DMS 273 (cell line): ENCODE data around the gene FAM217A.
"Not testable (repeated sequence)": the region's sequence is repeated elsewhere in the genome, so short reads cannot be mapped to it uniquely, and the experiment has no call there.

ENCODE experiments used
- DNase-seq: peaks from one replicate; lab custom pipeline; 2025; ENCODE audit not compliant: unreplicated experiment; lab: John Stamatoyannopoulos, UW

Gene FAM217A, protein sequence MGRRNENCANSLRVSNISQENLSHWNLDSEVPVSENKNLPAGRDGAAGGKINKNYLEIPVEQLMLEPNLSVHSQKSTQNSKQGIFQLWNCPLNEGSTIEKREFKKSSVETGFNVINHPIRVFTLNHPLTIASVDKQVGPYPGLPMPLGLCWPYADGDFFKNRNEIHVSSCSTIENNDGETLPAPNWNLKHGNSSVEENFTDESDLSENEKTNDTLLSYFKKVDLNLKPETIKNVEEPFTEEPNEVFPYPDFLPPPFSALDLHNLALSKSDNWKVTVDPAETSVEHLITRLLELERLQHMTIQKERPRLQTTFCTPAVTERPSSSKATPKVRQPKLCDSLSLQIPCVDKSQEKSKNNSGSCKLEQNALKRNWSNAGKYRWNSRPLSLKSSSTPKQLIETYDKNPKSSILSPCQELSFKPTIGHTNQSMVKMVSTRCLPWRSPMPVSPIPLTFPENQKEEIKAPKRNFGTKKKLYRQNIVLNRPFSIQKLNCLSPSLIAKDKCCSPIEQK

DNA sequence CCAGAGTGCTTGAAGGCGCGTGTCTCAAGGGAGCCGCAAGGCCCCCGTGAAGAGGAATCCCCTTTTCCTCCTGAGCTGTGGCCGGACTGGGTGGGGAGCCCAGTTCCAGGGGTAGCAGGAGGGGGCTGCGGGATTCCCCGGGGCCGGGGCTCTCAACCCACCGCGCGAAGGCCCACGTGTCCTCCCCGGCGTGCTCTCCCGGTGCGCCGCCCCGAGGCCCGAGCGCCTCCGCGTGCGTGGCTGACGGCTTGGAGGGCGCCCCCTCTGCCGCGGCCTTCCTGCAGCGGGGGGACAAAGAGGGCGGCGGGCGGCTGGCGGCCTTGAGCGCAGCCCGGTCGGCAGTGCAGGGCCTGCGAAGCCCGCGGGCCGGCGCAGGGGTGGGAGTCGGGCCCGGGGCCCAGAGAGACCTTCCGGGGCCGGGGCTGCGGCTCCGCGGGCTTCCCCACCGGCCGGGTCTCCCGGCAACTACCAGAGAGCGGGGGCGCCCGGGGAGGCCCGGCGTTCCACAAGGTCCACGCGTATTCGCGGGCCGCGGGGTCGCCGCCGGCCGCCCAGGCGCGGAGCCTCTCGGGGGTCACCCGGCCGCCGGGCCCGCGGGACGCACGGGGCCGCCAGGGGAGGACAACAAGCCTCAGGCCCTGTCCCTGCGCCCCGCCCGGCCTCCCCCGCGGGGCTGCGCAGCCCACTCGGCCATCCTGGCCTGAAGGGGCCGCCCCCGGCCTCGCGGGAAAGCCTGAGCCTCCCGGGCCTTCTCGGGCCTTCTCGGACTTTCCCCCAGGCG, at the start of gene FAM217A:
Gene FAM217A, minus strand, starts transcription at position 447 of the 781 bp plus-strand sequence. CDS start 1,723 bp downstream, outside the sequence.
- DNase-seq: no peak

DNA sequence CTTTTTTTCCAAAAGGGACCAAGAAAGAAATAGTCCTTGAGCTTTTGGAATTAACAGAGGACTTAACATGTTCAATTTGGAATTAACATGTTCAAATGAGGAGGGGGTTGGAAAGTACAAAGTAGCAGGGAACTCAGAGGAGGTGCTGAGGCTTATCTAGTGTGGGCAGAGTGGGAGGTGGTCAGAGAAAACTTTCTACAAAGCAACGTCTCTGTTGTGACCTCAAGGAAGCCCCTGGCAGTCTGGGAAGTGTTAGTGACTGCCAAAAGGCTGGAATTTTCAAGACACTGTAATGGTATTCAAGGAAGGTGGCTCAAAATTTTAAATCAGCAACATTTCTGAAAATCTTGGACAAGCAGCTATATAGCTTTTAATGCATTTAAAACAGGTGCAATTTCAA, 49.1 kb upstream of the FAM217A start:
- no peak for DNase-seq

DNA sequence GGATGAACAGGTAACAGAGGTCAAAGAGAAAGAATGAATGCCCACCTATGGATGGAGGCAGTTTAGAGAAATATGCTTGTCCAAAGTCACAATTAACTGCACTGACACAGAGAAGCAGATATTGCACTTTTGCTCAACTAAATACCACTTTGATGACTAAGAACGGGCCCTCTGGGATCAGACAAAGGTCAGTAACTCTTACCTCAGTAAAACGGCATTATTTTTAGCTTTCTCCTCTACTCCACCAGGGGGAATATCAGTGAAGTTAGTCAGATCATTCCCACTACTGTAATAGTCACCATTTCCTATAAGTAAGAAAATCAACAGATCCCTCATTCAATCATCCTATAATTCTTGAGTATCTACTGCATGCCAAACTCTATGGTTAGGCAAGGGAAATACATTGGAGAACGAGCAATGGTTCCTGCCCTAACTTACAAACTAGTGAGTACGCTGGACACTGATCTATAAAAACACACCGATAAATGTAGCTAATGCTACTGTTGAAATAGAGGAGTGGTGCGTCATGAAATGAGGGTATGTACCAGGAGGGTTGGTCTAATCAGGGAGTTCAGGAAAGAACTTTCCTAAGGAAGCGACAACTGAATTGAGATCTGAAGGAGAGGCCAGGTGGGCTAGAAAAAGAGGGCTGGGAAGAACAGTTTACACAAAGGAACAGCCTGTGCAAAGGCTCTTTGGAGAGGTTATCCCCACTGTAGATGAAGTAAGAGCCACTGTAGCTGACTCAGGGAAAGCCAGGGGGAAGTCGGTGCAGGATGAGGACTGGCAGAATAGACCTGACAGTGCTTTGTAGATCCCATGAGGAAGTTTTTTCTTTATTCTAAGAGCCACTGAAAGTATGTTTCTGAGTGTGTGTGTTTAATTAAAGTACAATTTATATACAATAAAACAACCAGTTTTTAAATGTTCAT, 47.3 kb upstream of the FAM217A start:
- DNase-seq: no peak

DNA sequence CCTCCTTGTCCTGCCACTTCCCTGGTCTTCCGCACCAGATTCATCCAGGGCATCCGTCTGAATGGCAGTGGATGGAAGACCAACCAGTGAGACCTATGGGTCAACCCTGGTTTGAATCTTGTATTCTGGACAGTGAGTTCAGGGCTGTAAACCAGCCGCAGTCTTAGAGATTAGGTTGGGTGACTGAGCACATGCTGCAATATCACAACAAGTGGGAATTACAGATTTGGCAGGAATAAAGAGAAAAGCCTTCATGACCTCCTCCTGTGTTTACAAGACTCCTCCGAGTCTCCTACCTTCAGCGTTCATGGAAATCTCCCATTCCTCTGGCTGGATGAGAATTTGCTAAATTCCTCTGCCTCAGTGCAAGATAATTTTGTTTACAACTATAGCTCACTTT, 46.6 kb upstream of the FAM217A start:
- no peak for DNase-seq

GRCh38 chr6:4124351-4124750, 45.4 kb upstream of the FAM217A start:
- no peak for DNase-seq

DNA sequence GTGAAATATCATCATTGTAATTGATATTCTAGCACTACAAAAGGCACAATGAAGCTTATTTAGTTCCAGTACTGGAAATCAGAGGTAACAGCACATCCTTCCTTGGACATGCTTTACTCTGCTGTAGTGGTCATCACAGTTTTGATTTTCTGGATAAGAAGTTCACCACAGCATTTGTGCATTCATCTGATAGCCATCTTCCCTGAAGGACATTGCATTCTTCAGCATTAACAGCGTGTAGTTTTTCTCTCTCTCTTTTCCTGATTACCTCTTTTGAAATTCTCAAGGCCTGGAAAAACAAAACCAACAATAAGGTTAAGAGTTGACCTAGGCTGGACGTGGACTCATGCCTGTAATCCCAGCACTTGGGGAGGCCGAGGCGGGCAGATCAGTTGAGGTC, 36.8 kb upstream of the FAM217A start:
- DNase-seq: no peak

- no peak for DNase-seq
These were observed 35.2 kb upstream of the FAM217A start for GRCh38 chr6:4114123-4114522.

GRCh38 chr6:4113649-4114048, 34.7 kb upstream of the FAM217A start:
- DNase-seq: no peak

DNA sequence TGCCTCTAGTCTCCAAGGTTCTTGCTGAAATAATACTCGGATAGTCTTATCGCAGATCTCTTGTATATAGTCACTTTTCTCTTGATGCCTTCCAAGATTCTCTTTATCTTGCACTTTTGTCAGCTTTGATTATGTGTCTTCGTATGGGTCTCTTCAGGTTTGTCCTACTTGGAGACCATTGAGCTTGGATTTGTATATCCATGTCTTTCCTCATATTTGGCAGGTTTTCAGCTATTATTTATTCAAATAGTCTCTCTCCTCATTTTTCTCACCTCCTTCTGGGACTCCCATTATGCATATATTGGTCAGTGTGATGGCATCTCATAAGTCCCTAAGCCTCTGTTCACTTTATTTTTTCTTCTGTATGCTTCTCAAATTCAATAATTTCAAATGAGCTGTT, 33.4 kb upstream of the FAM217A start:
- DNase-seq: no peak

GRCh38 chr6:4109363-4109815, 30.5 kb upstream of the FAM217A start:
- not testable (repeated sequence) for DNase-seq

DNA sequence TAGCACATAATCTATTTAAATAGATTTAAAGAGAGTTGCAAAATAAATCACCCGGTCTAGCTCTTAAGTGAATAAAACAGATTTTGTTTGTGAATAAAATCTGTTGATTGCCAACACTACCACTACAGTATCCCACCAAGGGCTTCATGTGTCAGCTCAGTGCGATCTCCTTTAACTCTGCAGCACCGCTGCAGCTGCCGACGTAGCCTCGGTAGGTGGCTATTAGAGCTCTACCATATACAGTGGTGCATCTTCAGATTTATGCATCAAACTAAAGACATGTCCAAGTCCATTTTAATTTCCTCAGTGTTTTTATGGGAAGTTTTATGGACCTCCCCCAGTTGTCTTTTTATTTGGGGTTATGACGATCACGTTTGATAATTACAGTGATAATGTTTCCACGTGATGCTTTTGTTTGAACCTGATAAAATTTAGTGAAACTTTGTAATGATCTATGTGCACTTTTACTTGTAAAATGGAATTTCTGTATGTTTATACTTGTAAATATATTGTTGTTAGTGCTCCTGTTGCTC, 29.7 kb upstream of the FAM217A start:
- no peak for DNase-seq

DNA sequence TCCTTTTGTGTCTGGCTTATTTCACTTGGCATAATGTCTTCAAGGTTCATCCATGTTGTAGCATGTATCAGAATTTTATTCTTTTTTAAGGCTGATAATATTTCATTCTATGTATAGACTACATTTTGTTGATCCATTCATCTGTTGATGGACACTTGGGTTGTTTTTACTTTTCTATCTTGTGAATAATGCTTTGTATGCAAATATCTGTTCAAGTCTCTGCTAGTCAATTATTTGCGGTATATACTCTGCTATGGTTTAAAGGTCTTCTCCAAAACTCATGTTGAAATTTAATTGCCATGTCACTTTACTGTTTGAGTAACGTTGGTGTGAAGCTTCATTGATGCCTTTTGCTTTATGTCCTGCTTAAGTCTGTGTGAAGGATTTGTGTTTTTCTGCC, 28.9 kb upstream of the FAM217A start:
- no peak for DNase-seq

DNA sequence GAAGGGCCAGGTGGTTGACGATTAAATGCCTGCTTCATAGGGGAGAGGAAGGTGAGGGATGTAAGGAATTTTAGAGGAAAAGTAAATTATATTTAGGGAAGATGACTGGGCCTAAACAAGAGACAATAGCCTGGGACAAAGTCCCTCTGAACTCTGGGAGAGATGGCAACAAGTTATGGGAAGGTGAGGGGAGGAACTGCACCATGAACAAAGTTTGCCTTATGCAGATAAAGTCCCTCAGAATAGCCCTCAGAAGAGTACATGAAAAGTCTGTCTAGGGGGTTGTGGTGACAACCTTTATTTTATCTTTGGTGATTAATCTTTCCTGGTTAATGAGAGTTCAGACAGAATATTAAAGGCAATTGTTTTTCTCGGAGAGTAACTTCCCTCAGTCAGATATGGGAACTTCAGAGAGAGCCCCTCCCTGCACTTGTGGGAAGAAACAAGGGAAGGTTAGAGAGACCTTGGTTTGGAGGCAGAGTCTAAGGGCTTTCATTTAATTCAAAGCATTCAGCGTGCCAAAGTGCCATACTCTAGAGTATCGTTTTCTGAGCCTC, 27.1 kb upstream of the FAM217A start:
- no peak for DNase-seq

DNA sequence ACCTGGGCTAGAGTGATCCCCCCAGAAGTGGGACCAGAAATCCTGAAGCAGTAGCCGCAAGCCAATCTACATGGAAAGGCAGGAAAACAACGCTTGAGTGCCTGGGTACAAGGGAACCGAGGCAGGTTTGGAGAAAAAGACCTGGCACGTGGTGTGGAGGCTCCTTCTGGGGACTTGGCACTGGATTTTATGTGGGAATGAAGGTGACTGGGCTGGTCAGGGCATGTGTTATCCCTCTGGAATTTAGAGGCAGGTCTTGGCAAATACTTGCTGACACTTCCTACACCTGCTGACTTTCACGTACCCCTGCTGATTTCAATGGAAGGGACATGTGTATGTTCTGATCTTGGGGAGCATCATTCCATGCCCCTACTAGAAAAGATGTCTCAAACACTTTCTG, 25.0 kb upstream of the FAM217A start:
- DNase-seq: peak; percentile 70

- DNase-seq: peak; percentile 94
These were observed 23.8 kb upstream of the FAM217A start for GRCh38 chr6:4102687-4103244.

- DNase-seq: no peak
These were observed 22.4 kb upstream of the FAM217A start for GRCh38 chr6:4101298-4101697.

DNA sequence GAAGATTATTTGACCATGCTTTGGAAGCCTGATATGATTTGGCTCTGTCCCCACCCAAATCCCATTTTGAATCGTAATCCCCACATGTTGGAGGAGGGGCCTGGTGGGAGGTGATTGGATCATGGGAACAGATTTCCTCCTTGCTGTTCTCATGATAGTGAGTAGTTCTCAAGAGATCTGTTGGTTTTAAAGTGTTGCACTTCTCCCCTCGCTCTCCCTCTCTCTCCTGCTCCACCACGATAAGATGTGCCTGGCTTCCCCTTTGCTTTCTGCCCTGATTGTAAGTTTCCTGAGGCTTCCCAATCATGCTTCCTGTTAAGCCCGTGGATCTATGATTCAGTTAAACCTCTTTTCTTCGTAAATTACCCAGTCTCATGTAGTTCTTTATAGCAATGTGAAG, 21.7 kb upstream of the FAM217A start:
- DNase-seq: no peak

- DNase-seq: no peak
These were observed 14.4 kb upstream of the FAM217A start for GRCh38 chr6:4093288-4093687.

- DNase-seq: no peak
These were observed 13.0 kb upstream of the FAM217A start for GRCh38 chr6:4091941-4092340.

DNA sequence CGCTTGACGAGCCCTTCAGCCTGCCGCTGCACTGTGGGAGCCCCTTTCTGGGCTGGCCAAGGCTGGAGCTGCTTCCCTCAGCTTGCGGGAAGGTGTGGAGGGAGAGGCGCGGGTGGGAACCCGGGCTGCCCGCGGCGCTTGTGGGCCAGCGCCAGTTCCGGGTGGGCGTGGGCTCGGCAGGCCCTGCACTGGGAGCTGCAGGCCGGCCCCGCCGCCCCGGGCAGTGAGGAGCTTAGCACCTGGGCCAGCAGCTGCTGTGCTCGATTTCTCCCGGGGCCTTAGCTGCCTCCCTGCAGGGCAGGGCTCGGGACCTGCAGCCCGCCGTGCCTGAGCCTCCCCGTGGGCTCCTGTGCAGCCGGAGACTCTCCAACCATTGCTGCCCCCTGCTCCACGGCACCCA, 11.1 kb upstream of the FAM217A start:
- not testable (repeated sequence) for DNase-seq
